NOMO-1 treated with DMSO at 0.1 percent for 48 hours (cell line): Measurements from ENCODE around the gene LIN9.

ENCODE experiments used
- DNase-seq: peaks from one replicate; lab custom pipeline; 2025; ENCODE audit not compliant: unreplicated experiment; lab: John Stamatoyannopoulos, UW

Gene LIN9

DNA sequence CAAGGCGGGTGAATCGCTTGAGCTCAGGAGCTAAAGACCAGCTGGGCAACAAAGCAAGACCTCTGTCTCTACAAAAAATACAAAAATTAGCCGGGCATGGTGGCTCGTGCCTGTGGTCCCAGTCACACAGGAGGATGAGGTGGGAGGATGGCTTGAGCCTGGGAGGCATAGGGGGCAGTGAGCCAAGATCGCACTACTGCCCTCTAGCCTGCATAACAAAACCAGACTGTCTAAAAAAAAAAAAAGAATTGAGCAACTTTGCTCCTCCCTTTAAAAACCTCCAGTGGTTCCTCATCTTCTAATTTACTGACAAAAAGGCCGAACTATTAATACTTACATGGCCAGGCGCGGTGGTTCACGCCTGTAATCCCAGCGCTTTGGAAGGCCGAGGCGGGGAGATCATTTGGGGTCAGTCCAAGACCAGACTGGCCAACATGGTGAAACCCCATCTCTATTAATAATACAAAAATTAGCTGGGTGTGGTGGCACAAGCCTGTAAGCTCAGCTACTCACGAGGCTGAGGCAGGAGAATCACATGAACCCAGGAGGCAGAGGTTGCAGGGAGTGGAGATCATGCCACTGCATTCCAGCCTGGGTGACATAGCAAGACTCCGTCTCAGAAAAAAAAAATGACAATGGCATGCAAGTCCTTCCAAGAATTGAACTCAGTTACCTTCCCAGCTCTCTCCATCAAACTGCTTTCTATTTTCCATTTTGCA, 126.8 kb downstream of the LIN9 start:
- peak; percentile 86 for DNase-seq
